OCI-LY3 (cell line): ENCODE data around the gene CDC25B.

Experiments
- H2AFZ ChIP-seq: fragments of 200-600, 300-600 bp; shearing (Covaris generic); 2 replicates; pipeline ENCODE4 v1.6.0; 2014; ENCODE audit warnings: antibody characterized with exemption, low read depth, low read length
- H3K27ac ChIP-seq: fragments of 200-600, 300-600 bp; sonication (generic); 2 replicates; pipeline ENCODE4 v1.5.1; 2014; ENCODE audit warnings: mild to moderate bottlenecking, low read length, moderate library complexity, mixed read lengths
- H3K27me3 ChIP-seq: fragments of 200-600, 300-600 bp; sonication (generic); 2 replicates; pipeline ENCODE4 v1.6.1; 2014; ENCODE audit warnings: low read depth, low read length, mixed read lengths
- H3K36me3 ChIP-seq: fragments of 200-600, 300-600 bp; sonication (generic); replicated peaks from 2 replicates; pipeline ENCODE3; 2014; ENCODE audit warnings: low read depth, low read length, mixed read lengths
- H3K4me1 ChIP-seq: fragments of 300-600, 200-600 bp; sonication (generic); 2 replicates; pipeline ENCODE4 v1.6.1; 2014; ENCODE audit warnings: low read length, mixed read lengths
- H3K4me2 ChIP-seq: fragments of 200-600, 300-600 bp; sonication (generic); 2 replicates; pipeline ENCODE4 v1.6.1; 2014; ENCODE audit warnings: low read length, mixed read lengths
- H3K4me3 ChIP-seq: fragments of 300-600, 200-600 bp; sonication (generic); 2 replicates; pipeline ENCODE4 v1.5.1; 2014; ENCODE audit warnings: antibody characterized with exemption, mild to moderate bottlenecking, low read length, moderate library complexity
- H3K79me2 ChIP-seq: fragments of 300-600, 200-600 bp; shearing (Covaris generic); 2 replicates; pipeline ENCODE4 v1.6.1; 2014; ENCODE audit warnings: mild to moderate bottlenecking, low read length, mixed read lengths
- H3K9ac ChIP-seq: fragments of 300-600, 200-600 bp; shearing (Covaris generic); 2 replicates; pipeline ENCODE4 v1.6.0; 2014; ENCODE audit warnings: mild to moderate bottlenecking, low read length, moderate library complexity
- H3K9me3 ChIP-seq: fragments of 200-600, 300-600 bp; shearing (Covaris generic); 2 replicates; pipeline ENCODE4 v1.6.1; 2014; ENCODE audit warnings: low read length, mixed read lengths; ENCODE audit not compliant: insufficient read depth
- H4K20me1 ChIP-seq: fragments of 200-600, 300-600 bp; sonication (generic); 2 replicates; pipeline ENCODE4 v1.6.1; 2016; ENCODE audit warnings: low read length, mixed read lengths; ENCODE audit not compliant: insufficient read depth
- CTCF ChIP-seq: fragments of 200-600, 300-600 bp; sonication (generic); IDR thresholded peaks from 2 replicates; pipeline ENCODE4 v1.5.1; 2014; ENCODE audit warnings: antibody characterized with exemption, low read length, low read depth
- EZH2phosphoT487 ChIP-seq: fragments of 200-600 bp; shearing (Covaris generic); IDR thresholded peaks from 2 replicates; pipeline ENCODE4 v1.6.1; 2018; ENCODE audit warnings: antibody characterized with exemption, mixed run types, low read depth

Gene CDC25B

GRCh38 chr20:3820048-3820900, 24.2 kb downstream of the CDC25B start, which contains the start of gene AP5S1:
Gene AP5S1, plus strand, starts transcription at chr20:3820547. Its CDS starts 1,571 bp downstream, at chr20:3822118.
- Histone ChIP-seq H3K4me2 (peak within 1 kb of the TSS; percentile 87), H3K27me3 (peaks cover 9% of the 10 kb centered on the region; the same call in 1 of the 2 replicates), H3K79me2 (peaks cover 7% of the 10 kb centered on the region), H3K4me1 (peaks cover 11% of the 10 kb centered on the region), H3K9ac (peak within 1 kb of the TSS; percentile 86), H3K27ac (peak within 1 kb of the TSS; percentile 85), H3K36me3 (peaks cover 12% of the 10 kb centered on the region), H4K20me1 (no peaks in the 10 kb centered on the region), H2AFZ (peak within 1 kb of the TSS; percentile 94), H3K9me3 (no peaks in the 10 kb centered on the region), H3K4me3 (peak within 1 kb of the TSS; percentile 82)
- TF ChIP-seq CTCF (peak; percentile 99), EZH2phosphoT487 (no peak)

GRCh38 chr20:3820901-3821727, 25.0 kb downstream of the CDC25B start:
- Histone ChIP-seq H4K20me1 (no peaks in the 10 kb centered on the region), H3K9me3 (no peaks in the 10 kb centered on the region), H3K4me1 (peaks cover 11% of the 10 kb centered on the region), H3K9ac (peak overlapping the region; percentile 86), H3K27me3 (peaks cover 5% of the 10 kb centered on the region; the same call in 1 of the 2 replicates), H3K79me2 (peaks cover 7% of the 10 kb centered on the region), H3K4me3 (peak overlapping the region; percentile 82), H3K27ac (peak overlapping the region; percentile 85), H2AFZ (peak overlapping the region; percentile 84), H3K4me2 (peak overlapping the region; percentile 87), H3K36me3 (peaks cover 15% of the 10 kb centered on the region)
- TF ChIP-seq CTCF, result no peak
- TF ChIP-seq EZH2phosphoT487, result no peak

- Histone ChIP-seq H3K27ac (no peak overlapping the region), H3K27me3 (no peaks in the 10 kb centered on the region), H3K4me1 (peaks cover 11% of the 10 kb centered on the region), H3K79me2 (peaks cover 7% of the 10 kb centered on the region), H3K9ac (no peak overlapping the region), H3K4me2 (no peak overlapping the region), H3K4me3 (no peak overlapping the region), H4K20me1 (no peaks in the 10 kb centered on the region), H2AFZ (no peak overlapping the region), H3K9me3 (no peaks in the 10 kb centered on the region), H3K36me3 (peaks cover 21% of the 10 kb centered on the region)
- TF ChIP-seq EZH2phosphoT487 (no peak), CTCF (no peak)
Observed at GRCh38 chr20:3821996-3822395, 25.9 kb downstream of the CDC25B start.

GRCh38 chr20:3823881-3824280, 27.8 kb downstream of the CDC25B start:
- H3K27me3 ChIP-seq, result no peaks in the 10 kb centered on the region
- H3K4me2 ChIP-seq, result no peak overlapping the region
- H2AFZ ChIP-seq, result no peak overlapping the region
- H3K79me2 ChIP-seq, result peaks cover 7% of the 10 kb centered on the region
- no peaks in the 10 kb centered on the region for H3K9me3 ChIP-seq
- H3K9ac ChIP-seq, result no peak overlapping the region
- no peak overlapping the region for H3K27ac ChIP-seq
- H3K4me3 ChIP-seq, result no peak overlapping the region
- TF ChIP-seq CTCF (no peak), EZH2phosphoT487 (no peak)
- H3K4me1 ChIP-seq, result peaks cover 11% of the 10 kb centered on the region
- H3K36me3 ChIP-seq, result peaks cover 22% of the 10 kb centered on the region
- no peaks in the 10 kb centered on the region for H4K20me1 ChIP-seq
